Activated T-helper 1 cell treated with anti-CD3 and anti-CD28 coated beads, Interleukin-12 subunit alpha, Interleukin-12 subunit beta, Interleukin-2, Interleukin-4 antibody, amounts not matched to agents 30 ng/mL and 10 ng/mL and 1 ng/mL, durations not matched to agents 14 hours and 24 hours and 36 hours (primary cell): ENCODE data around the gene SPECC1. TPM values are rescaled to one million over a fixed set of nuclear protein-coding genes. Genes with fewer than 3 reads are reported as not detected.

Experiments
- DNase-seq: peaks from one replicate; pipeline ENCODE4 v3.0.0; 2021; ENCODE audit warnings: low spot score
- H3K27ac Mint-ChIP-seq: one replicate; pipeline ENCODE4 v1.8.0; 2021; ENCODE audit warnings: mild to moderate bottlenecking, mixed read lengths
- H3K27me3 Mint-ChIP-seq: one replicate; pipeline ENCODE4 v1.8.0; 2022; ENCODE audit warnings: mild to moderate bottlenecking, moderate library complexity, mixed read lengths; ENCODE audit not compliant: insufficient read depth
- H3K36me3 Mint-ChIP-seq: one replicate; pipeline ENCODE4 v1.8.0; 2021; ENCODE audit warnings: low read depth, mixed read lengths
- H3K4me1 Mint-ChIP-seq: one replicate; pipeline ENCODE4 v1.8.0; 2021; ENCODE audit warnings: low read depth, mixed read lengths
- H3K4me3 Mint-ChIP-seq: one replicate; pipeline ENCODE4 v1.8.0; 2021; ENCODE audit warnings: mild to moderate bottlenecking, moderate library complexity, mixed read lengths
- H3K9me3 Mint-ChIP-seq: one replicate; pipeline ENCODE4 v1.8.0; 2021; ENCODE audit warnings: mixed read lengths
- intact Hi-C: fragments of 100-400 bp; cut with micrococcal nuclease; formaldehyde crosslinking; loops from one replicate; pipeline ENCODE4 v1.15.1; 2024
- total RNA-seq: library from RNA; stranded (reverse); gene quantifications from 2 replicates; pipeline ENCODE4 v1.2.3, GENCODE V29; 2022

SPECC1 gene
- total RNA-seq, 1 donor from 2014 or later, result 11.1 TPM

- intact Hi-C loops, result no loop called here
- H3K9me3 Mint-ChIP-seq, result no peaks in the 10 kb centered on the region
- no peaks in the 10 kb centered on the region for H3K36me3 Mint-ChIP-seq
- H3K4me3 Mint-ChIP-seq, result no peak overlapping the region
- no peaks in the 10 kb centered on the region for H3K4me1 Mint-ChIP-seq
- no peak overlapping the region for H3K27ac Mint-ChIP-seq
- H3K27me3 Mint-ChIP-seq, result peaks cover 3% of the 10 kb centered on the region
- no peak for DNase-seq
These were observed 162.7 kb downstream of the SPECC1 start for GRCh38 chr17:20171741-20172365.

- no peaks in the 10 kb centered on the region for H3K9me3 Mint-ChIP-seq
- H3K4me1 Mint-ChIP-seq, result no peaks in the 10 kb centered on the region
- no peak overlapping the region for H3K4me3 Mint-ChIP-seq
- DNase-seq, result no peak
- peaks cover 3% of the 10 kb centered on the region for H3K27me3 Mint-ChIP-seq
- H3K27ac Mint-ChIP-seq, result no peak overlapping the region
- no peaks in the 10 kb centered on the region for H3K36me3 Mint-ChIP-seq
- intact Hi-C loops, result no loop called here
These were observed 163.2 kb downstream of the SPECC1 start for GRCh38 chr17:20172376-20172775.

GRCh38 chr17:20173091-20173490 is 163.9 kb downstream of the SPECC1 start:
- no peak for DNase-seq
- Mint-ChIP-seq H3K4me3 (no peak overlapping the region), H3K9me3 (no peaks in the 10 kb centered on the region), H3K36me3 (no peaks in the 10 kb centered on the region), H3K27ac (no peak overlapping the region), H3K4me1 (no peaks in the 10 kb centered on the region), H3K27me3 (peaks cover 5% of the 10 kb centered on the region)
- intact Hi-C loops, result no loop called here

- Mint-ChIP-seq H3K4me3 (no peak overlapping the region), H3K36me3 (no peaks in the 10 kb centered on the region), H3K4me1 (no peaks in the 10 kb centered on the region), H3K27me3 (peaks cover 18% of the 10 kb centered on the region), H3K27ac (no peak overlapping the region), H3K9me3 (no peaks in the 10 kb centered on the region)
- no peak for DNase-seq
- intact Hi-C loops, result no loop called here
These were observed 165.6 kb downstream of the SPECC1 start for GRCh38 chr17:20174588-20175265.

- Mint-ChIP-seq H3K36me3 (no peaks in the 10 kb centered on the region), H3K27ac (no peak overlapping the region), H3K9me3 (no peaks in the 10 kb centered on the region), H3K4me1 (no peaks in the 10 kb centered on the region), H3K27me3 (peaks cover 32% of the 10 kb centered on the region), H3K4me3 (no peak overlapping the region)
- intact Hi-C loops, result no loop called here
- no peak for DNase-seq
These were observed 169.9 kb downstream of the SPECC1 start for GRCh38 chr17:20179041-20179440.

DNA sequence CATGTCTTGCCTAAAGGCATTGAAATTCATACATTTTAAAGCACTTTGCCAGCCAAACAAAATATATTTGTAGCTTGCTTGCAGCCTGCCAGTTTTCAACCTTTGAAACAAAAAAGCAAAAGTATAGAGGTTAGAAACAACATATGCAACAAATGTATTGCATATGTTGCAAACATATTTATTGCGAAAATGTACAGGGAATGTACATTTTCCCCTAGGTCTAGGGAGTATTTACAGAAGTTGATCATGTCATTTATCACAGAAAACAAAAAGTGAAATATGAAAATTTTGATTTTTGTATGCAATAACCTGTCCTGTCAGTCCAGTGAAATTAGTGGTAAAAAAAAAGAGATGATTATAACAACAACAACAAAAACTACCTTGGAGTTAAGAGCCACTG is 171.5 kb downstream of the SPECC1 start:
- Mint-ChIP-seq H3K36me3 (no peaks in the 10 kb centered on the region), H3K27ac (no peak overlapping the region), H3K4me3 (no peak overlapping the region), H3K27me3 (peaks cover 32% of the 10 kb centered on the region), H3K4me1 (no peaks in the 10 kb centered on the region), H3K9me3 (no peaks in the 10 kb centered on the region)
- DNase-seq, result no peak
- intact Hi-C loops, result no loop called here

DNA sequence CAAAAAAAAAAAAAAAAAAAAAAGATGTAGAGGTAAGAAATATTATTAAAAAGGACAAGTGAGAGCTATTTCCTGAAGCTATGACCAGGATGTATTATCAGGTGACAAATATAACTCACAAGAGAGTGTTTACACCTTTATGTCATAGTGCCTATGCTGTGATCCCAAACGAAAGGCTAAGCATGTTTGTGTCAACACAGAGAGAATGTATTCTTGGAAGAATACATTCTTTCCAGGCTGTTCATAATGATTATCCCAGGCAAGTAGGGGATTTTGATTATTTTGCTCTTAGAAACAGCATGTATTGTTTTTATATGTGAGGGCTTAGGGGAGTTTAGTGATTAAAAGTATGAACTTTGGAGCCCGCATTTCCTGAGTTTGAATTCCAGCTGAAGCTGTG is 175.0 kb downstream of the SPECC1 start:
- H3K9me3 Mint-ChIP-seq, result no peaks in the 10 kb centered on the region

GRCh38 chr17:20184977-20185619 is 175.9 kb downstream of the SPECC1 start:
- no peaks in the 10 kb centered on the region for H3K4me1 Mint-ChIP-seq
- DNase-seq, result no peak
- intact Hi-C loops, result no loop called here

More for the DNA sequence above, 175.0 kb downstream of the SPECC1 start:
- Mint-ChIP-seq H3K27me3 (peaks cover 21% of the 10 kb centered on the region), H3K36me3 (no peaks in the 10 kb centered on the region), H3K4me1 (no peaks in the 10 kb centered on the region), H3K27ac (no peak overlapping the region), H3K4me3 (no peak overlapping the region)
- DNase-seq, result no peak
- intact Hi-C loops, result no loop called here

DNA sequence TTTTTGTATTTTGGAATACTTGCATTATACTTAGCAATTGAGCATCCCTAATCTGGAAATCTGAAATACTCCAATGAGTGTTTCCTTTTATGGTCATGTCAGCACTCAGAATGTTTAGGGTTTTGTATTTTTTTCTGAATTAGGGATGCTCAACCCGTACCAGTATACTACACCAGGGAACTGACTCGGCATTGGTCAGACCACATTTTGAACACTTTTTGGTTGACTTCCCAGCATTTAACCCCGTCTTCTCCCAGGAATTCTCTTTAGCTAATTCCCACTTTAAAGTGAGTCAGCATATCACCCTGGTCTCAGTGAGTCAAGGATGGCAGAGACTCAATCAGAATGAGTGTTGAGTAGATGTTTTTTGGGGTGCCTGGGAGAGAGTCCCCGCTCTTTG is 177.9 kb downstream of the SPECC1 start:
- DNase-seq, result no peak
- no peaks in the 10 kb centered on the region for H3K4me1 Mint-ChIP-seq
- H3K27me3 Mint-ChIP-seq, result peaks cover 2% of the 10 kb centered on the region
- H3K9me3 Mint-ChIP-seq, result no peaks in the 10 kb centered on the region
- intact Hi-C loops, result no loop called here
- H3K36me3 Mint-ChIP-seq, result no peaks in the 10 kb centered on the region
- H3K4me3 Mint-ChIP-seq, result no peak overlapping the region
- no peak overlapping the region for H3K27ac Mint-ChIP-seq

More at GRCh38 chr17:20184977-20185619, 175.9 kb downstream of the SPECC1 start:
- Mint-ChIP-seq H3K9me3 (no peaks in the 10 kb centered on the region), H3K27me3 (peaks cover 13% of the 10 kb centered on the region), H3K27ac (no peak overlapping the region), H3K4me3 (no peak overlapping the region), H3K36me3 (no peaks in the 10 kb centered on the region)

GRCh38 chr17:20189302-20189701 is 180.1 kb downstream of the SPECC1 start:
- Mint-ChIP-seq H3K27me3 (peaks cover 3% of the 10 kb centered on the region), H3K27ac (no peak overlapping the region), H3K36me3 (no peaks in the 10 kb centered on the region), H3K4me1 (no peaks in the 10 kb centered on the region), H3K4me3 (no peak overlapping the region), H3K9me3 (no peaks in the 10 kb centered on the region)
- no peak for DNase-seq
- intact Hi-C loops, result no loop called here

- intact Hi-C loops, result no loop called here
- DNase-seq, result no peak
- peaks cover 5% of the 10 kb centered on the region for H3K27me3 Mint-ChIP-seq
- H3K9me3 Mint-ChIP-seq, result no peaks in the 10 kb centered on the region
- no peaks in the 10 kb centered on the region for H3K4me1 Mint-ChIP-seq
- no peak overlapping the region for H3K27ac Mint-ChIP-seq
- no peaks in the 10 kb centered on the region for H3K36me3 Mint-ChIP-seq
- no peak overlapping the region for H3K4me3 Mint-ChIP-seq
These were observed 180.8 kb downstream of the SPECC1 start for GRCh38 chr17:20189979-20190378.

DNA sequence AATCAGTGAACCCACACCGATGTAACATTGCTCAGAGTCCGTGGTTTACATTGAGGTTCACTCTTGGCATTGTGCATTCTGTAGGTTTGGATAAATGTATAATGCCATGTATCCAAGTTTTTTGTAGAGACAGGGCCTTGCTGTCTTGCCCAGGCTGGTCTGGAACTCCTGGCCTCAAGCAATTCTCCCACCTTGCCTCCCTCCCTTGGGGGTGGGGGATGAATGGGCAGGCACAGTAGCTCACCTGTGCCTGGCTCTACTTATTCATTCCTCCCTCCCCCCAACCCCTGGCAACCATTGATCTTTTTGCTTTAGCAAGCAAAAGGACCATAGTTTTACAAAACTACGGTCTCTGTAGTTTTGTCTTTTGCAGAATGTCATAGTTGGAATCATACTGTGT is 181.4 kb downstream of the SPECC1 start:
- H3K9me3 Mint-ChIP-seq, result no peaks in the 10 kb centered on the region
- intact Hi-C loops, result no loop called here
- H3K36me3 Mint-ChIP-seq, result no peaks in the 10 kb centered on the region

DNA sequence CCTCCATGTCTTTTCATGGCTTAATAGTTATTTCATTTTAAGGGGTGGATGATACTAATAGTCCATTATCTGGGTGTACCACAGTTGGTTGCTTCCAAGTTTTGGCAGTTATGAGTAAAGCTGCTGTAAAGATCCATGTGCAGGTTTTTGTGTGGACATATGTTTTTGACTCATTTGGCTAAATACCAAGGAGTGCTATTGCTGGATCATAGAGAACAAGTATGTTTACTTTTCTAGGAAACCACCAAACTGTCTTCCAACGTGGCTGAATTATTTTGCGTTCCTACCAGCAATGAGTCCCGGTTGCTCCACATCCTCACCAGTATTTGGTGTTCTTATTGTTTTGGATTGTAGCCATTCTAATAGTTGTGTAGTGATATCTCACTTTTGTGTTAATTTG is 181.9 kb downstream of the SPECC1 start:
- H3K27ac Mint-ChIP-seq, result no peak overlapping the region
- peaks cover 4% of the 10 kb centered on the region for H3K9me3 Mint-ChIP-seq
- no peaks in the 10 kb centered on the region for H3K36me3 Mint-ChIP-seq
- DNase-seq, result no peak
- intact Hi-C loops, result no loop called here
- no peak overlapping the region for H3K4me3 Mint-ChIP-seq
- H3K27me3 Mint-ChIP-seq, result peaks cover 5% of the 10 kb centered on the region
- no peaks in the 10 kb centered on the region for H3K4me1 Mint-ChIP-seq

More for the DNA sequence above, 181.4 kb downstream of the SPECC1 start:
- peaks cover 5% of the 10 kb centered on the region for H3K27me3 Mint-ChIP-seq
- no peak for DNase-seq
- no peak overlapping the region for H3K27ac Mint-ChIP-seq
- no peak overlapping the region for H3K4me3 Mint-ChIP-seq
- H3K4me1 Mint-ChIP-seq, result no peaks in the 10 kb centered on the region
